ENCODE results near the gene RNF181.
A peak's percentile ranks its signal among the peaks of the same experiment; 100 is the strongest.
"Not testable (repeated sequence)": the region's sequence is repeated elsewhere in the genome, so short reads cannot be mapped to it uniquely, and the experiment has no call there.

The RNF181 gene

DNA sequence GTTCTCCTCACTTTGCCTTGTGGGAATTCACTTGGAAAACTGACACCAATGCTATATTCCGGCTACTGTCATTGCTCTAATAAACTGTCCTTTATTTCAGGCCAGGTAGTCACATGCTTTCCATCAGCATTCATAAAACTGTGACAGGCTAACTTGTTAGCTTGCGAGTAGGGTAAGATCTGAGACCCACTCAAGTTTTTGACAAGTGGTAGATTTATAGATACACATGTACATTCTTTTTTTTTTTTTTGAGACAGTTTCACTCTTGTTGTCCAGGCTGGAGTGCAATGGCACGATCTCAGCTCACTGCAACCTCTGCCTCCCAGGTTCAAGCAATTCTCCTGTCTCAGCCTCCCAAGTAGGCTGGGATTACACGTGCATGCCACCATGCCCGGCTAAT is 22.2 kb downstream of the RNF181 start:
- DNase-seq, result not testable (repeated sequence)

DNA sequence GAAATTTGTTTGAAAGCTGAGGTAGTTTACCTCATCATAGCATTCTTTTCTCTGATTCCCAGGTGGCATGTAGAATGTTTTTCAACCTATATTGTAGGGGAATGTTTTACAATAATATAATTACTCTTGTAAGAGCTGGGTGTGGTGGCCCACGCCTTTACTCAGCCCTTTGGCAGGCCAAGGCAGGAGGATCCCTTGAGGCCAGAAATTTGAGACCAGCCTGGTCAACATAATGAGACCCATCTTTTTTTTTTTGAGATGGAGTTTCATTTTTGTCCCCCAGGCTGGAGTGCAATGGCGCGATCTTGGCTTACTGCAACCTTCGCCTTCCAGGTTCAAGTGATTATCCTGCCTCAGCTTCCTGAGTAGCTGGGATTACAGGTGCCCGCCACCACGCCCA is 24.1 kb downstream of the RNF181 start:
- DNase-seq, result no peak

DNA sequence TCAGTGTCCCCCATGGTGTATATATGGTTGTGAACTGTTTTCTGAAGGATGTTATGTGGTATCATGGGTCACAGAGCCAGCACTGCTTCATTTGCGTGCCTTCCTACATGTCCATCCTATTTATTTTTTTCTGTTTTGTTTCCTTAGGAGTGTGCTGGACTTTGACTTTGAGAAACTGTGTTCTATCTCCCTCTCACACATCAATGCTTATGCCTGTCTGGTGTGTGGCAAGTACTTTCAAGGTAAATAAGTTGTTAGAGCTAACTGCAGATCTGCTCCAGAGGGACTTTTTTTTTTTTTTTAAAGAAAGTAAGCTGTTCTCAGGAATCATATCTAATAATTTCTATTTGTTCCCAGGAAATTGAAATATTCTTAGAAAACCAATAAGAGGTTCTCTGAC is 25.8 kb downstream of the RNF181 start:
- DNase-seq, result no peak

DNA sequence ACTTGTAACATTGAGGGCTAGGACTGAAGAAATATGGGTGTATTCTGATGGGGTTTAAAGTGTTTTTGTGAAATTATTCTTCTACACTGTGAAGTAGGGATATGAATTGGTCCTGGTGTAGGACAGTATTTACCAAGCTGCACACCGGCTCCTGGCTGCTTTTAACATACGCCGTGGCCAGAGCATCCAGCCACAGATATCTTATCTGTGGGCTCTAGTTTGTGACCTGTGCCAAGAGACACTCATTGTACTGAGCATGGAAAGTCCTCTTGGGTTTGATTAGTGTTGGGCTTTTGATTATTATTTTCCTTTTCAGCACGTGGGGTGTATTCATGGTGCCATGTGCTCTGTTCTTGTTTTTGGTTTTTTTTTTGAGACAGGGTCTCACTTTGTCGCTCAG is 28.4 kb downstream of the RNF181 start:
- DNase-seq, result no peak

DNA sequence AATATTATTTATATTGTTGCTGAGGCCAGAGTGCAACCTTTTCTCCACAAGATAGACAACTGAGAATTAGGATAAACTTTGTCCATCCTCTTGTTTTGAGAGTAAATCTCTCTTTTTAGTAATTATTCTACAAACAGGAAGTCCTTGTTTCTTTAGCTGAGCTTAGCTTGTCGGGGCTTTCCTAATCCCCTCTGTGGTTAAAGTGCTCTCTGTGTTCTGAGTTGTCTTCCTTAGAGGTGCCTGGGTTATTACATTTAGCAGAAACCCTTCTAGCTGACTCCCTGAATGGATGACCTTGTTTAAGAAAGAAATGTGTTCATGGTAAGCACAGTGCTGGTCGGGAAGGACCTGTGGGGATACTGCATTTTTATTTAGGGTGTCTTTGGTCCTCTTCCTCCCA is 33.1 kb downstream of the RNF181 start:
- peak; percentile 41 for DNase-seq

DNA sequence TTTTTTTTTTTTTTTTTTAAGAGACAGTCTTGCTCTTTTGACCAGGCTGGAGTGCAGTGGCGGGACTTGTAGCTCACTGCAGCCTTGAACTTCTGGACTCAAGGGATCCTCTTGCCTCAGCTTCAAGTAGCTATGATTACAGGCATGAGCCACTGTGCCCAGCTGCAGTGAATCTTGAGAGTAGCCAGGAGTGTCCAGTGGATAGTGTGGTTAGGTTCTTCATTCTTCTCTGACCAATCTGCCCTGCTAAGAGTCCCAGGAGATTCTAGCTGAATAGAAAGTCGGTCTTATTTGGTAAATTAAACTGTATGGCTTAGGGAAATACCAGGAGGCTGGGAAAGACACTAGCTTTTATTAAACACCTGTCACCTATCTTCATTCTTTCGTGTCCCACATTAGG is 35.8 kb downstream of the RNF181 start:
- no peak for DNase-seq

DNA sequence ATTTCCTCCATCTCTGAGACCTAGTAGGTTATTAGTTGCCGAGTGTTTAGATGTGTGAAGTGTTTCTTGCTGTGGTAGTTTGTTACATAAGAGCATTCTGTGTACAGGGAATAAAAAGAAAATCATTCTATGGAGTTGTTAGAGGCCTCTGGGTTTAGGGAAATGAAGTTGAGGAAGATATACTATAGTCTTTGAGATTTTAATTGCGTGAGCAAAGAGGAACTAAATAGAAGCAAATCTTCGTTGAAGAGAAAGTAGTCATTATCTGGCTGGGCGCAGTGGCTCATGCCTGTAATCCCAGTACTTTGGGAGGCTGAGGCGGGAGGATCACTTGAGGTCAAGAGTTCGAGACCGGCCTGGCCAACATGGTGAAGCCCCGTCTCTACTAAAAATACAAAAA is 39.5 kb downstream of the RNF181 start:
- DNase-seq, result no peak

DNA sequence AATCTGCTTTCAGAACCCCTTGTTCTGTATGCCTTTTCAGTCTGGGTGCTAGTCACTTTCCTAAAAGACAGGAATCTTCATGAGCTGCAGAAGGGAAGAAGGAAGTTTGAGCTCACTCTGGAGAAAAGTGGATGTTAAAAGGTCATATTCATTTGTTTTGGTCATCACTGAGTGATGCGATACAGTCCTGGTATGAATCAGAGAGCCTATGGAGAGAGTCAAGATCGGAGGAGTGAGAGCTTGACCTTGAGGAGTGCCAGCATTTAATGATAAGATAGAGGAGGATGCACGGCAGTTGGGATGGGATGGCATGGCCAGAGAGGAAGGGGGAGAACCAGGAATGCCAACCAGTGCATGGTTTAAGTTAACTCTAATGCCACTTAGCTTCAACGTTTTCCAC is 40.1 kb downstream of the RNF181 start:
- DNase-seq, result no peak

DNA sequence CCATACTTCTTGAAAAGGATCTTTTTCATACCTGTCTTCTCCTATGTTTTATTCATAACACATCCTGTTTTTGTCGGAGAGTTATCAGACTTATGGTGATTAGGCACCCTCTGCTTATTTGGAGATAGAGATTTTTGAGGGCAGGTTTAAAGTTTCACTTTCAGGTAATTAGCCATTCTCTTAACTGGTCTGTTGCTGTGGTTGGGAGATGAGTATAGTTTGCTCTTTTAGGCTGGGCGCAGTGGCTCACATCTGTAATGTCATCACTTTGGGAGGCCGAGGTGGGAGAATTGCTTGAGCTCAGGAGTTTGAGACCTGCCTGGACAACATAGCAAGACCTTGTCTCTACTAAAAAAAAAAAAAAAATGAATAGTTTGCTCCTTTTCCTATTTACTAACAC is 47.2 kb downstream of the RNF181 start:
- peak; percentile 62 for DNase-seq

DNA sequence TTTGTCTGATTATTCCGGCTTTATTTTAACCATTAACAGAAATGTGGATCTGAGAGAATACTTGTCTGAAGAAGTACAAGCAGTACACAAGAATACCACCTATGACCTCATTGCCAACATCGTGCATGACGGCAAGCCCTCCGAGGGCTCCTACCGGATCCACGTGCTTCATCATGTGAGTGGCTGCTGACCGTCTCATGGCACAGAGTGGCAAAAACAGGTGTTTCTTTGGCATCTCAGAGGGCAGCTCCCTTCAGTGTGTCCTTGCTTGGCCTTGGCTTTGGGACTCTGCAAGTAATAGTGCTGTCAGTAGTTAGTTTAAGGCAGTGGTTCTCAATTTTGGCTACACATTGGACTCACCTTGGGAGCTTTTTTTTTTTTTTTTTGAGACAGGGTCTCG is 49.4 kb downstream of the RNF181 start:
- DNase-seq, result no peak

DNA sequence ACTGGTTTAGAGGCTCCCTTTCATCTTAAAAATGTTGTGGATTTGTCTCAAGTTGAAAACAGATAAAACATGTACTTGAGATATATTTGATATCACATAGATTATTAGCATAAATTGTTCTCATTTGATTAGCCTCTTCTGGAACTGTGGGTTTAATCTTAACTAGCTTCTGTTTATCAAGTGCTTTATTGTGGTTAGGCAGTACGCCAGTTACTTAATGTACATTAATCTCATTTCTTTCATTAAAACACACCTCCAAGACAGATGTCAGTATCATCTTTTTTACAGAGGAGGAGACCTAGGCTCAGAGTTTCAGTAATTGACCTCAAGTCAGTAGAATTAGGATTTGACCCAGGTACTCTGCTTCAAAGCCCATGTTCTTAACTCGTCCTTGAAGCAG is 50.6 kb downstream of the RNF181 start:
- no peak for DNase-seq

Measured in activated CD4-positive, alpha-beta T cell treated with anti-CD3 and anti-CD28 coated beads, Interleukin-2, Interleukin-6, amounts not matched to agents 100 ng/mL and 50 ng/mL, durations not matched to agents 16 hours and 8 hours (primary cell).